Activated CD8-positive, alpha-beta memory T cell treated with anti-CD3 and anti-CD28 coated beads for 1 hour (primary cell): ENCODE data around the gene PLSCR3.
A peak's percentile ranks its signal among the peaks of the same experiment; 100 is the strongest.

ENCODE experiments used
- DNase-seq, 2 donors: peaks; one replicate each; pipeline ENCODE4 v3.0.0-alpha.2; 2020; ENCODE audit warnings: low read depth in 1 of 2; ENCODE audit errors: extremely low read depth in 1 of 2

PLSCR3 gene

GRCh38 chr17:7394452-7395191 is at the start of gene PLSCR3:
TSS of gene PLSCR3 (minus strand) at chr17:7394525. CDS start at chr17:7394110, 415 bp downstream.
- peak; percentile 29 to 77 for DNase-seq

DNA sequence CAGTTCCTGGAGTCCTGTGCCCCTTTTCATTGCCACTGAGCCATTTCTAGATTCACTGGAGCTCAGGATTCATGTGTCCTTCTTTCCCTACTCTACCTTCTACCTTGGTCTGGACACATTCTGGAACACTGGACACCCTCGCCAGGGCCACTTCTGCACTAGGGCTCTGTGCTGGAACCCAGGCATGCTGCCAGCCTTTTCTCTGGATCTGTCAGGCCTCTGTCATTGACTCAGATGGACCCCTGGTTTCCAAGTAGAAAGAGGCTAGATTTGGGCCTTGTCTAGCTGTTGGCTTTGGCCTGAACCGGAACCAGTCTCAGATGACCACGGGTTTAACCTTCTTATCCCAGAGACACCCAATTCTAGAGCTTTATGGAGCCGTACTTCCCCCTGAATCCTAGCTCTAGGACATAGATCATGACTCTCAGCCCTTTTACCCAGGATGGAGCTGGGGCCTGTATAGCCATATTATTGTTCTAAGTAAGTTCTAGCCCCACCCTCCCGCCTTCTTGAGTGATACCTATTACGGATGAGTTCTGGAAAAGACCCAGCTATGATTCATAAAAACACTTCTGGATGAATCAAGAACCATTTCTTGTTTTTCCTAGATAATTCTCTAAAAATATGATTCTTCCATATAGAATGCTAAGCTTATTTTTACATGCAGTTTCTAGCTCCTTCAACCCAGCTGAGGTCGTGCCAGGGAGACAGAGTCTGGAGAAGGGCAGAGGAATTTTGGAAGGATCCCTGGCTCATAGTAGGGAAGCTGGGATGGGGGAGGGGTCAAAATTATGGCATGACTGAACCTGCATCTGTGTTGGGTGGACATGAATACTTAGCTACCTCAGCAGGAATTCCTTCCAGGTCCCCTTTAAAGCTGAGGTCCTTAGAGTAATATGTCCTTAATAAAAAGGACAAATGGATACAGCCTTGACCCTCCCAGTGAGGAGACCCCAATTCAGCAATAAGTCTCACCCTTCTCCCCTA is 49.5 kb upstream of the PLSCR3 start:
- no peak for DNase-seq

- DNase-seq: no peak
Measured at GRCh38 chr17:7442142-7442541, 47.8 kb upstream of the PLSCR3 start.

DNA sequence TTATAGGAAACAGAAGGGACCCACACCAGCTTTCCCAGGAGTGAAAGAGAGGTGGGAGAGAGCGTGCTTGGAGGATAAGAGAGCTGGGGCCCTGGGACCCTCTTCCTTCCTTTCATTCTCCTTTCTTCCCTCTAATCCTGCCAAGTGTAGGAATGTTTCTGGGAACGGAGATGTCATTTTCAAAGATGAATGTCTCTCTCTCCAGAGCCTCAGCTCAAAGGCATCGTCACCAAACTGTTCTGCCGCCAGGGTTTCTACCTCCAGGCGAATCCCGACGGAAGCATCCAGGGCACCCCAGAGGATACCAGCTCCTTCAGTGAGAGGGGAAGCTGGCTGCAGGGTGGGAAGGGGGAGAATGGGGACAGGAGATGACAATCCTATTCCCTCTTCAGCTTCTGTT is 46.9 kb upstream of the PLSCR3 start:
- no peak for DNase-seq

DNA sequence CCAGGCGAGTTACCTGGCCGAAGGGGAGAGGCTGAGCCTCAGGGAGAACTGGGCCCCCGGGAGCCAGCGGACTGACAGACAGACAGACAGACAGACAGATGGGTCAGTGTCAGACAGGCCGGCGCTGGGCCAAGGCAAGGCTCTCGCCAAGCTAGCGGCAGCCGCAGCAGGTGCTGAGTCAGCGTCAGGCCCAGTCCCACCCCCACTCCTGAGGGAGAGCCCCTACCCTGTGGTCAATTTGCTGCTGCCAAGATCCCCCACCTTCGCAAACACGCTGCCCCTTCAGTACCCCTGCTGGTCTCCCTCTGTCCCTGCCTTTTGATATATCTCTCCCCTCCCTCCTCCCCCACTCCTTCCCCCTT is 46.5 kb upstream of the PLSCR3 start:
- DNase-seq: no peak

DNA sequence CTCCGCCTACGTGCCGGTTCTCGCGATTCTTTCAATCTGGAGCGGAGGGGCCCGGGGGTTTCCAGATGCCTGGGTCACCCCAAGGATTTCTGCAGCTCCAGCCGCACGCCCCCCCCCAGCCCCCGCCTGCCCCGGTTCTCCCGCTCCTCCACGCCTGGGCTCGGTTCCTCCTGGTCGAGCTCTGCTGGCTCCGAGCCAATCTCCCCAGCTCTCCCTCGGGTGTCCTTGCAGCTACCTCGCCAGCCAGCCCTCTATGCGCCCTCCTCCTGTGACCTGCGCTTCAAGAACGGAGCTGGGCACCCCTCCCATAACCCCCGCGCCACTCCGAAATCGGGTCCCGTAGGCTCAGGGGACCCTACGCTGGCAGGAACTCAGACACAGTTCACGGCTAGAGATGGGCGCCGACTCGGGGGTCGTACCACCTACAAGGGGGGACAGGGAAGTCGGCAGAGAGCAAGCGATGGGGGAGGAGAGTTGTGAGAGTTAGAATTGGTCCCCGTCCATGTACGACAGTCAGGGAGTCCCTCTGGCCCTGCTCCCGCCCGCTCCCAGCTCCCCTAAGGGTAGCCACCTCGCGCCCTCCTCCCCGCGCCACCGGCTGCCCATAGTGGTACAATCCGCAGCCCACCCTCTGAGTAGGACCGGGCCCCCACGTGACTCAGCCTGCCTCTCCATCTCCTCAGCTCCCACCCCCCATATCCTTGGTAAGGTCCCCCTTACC is 45.9 kb upstream of the PLSCR3 start:
- no peak for DNase-seq

DNA sequence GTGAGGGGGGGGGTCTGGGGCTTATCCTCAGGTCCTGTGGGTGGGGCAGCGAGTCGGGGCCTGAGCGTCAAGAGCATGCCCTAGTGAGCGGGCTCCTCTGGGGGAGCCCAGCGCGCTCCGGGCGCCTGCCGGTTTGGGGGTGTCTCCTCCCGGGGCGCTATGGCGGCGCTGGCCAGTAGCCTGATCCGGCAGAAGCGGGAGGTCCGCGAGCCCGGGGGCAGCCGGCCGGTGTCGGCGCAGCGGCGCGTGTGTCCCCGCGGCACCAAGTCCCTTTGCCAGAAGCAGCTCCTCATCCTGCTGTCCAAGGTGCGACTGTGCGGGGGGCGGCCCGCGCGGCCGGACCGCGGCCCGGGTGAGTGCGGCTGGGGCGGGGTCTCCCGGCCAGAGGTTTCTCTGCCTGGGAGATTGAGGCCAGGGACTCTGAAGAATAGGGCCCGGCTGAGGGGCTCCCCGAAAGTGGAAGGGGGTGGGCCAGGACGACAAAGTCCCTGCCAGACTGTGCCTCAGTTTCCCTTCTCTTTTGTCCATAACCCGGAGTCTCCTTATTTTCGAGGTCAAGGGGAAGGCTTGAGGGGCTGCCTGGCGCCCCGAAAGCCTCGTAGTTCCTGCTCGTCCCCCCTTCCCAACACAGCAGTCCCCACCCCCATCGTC is 45.3 kb upstream of the PLSCR3 start, which contains the start of gene FGF11:
FGF11 (plus strand) TSS at position 51 of the 651 bp plus-strand sequence; CDS start at position 160, 109 bp downstream.
- no peak for DNase-seq

GRCh38 chr17:7438656-7439460 is 44.5 kb upstream of the PLSCR3 start:
- DNase-seq: no peak

- DNase-seq: peak in 1 of 2 donors; percentile 43
Measured at GRCh38 chr17:7437950-7438614, 43.8 kb upstream of the PLSCR3 start.

DNA sequence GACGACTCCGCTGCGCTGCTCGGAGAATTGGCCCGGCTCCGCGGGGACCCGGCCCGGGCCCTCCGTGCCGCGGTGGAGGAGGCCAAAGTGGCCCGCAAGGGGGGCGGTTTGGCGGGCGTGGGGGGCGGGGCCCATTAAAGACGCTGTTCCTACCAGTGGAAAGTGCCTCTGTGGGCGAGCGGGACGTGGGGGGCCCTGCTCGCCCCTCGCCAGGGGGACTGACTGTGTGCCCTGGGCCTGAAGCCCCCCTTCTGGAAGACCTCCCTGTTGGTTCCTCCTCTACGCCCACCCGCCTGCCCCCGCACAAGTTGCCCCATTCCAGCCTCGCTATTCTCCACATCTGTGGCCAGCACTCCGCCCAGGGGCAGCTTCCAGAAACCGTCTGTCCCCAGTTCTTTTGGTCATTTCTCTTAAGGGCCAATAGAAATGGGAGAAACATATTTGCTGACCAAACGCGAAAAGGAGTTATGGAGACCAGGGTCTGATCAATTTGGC is 43.1 kb upstream of the PLSCR3 start:
- no peak for DNase-seq

GRCh38 chr17:7436556-7437368 is 42.4 kb upstream of the PLSCR3 start:
- DNase-seq: peak; percentile 55 to 72

GRCh38 chr17:7435676-7436555 is 41.6 kb upstream of the PLSCR3 start:
- peak in 1 of 2 donors; percentile 38 for DNase-seq

GRCh38 chr17:7432296-7432695 is 38.0 kb upstream of the PLSCR3 start:
- no peak for DNase-seq

DNA sequence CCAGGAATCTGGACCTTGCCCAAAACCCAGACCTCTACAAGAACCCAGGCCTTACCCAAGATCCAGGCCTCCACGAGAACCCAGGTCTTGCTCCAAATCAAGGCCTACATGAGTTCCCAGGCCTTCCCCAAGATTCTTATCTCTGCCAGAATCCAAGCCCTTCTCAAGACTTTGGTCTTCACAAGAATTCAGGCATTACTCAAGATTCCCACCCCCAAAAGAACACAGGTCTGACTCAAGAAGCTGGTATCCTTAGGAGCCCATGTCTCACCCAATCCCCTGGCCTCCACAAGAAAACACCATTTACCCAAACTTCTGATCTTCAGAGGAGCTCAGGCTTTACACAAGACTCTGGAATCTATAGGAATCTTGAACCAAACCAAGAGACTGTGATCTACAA is 36.9 kb upstream of the PLSCR3 start:
- no peak for DNase-seq

- DNase-seq: no peak
Measured at GRCh38 chr17:7429722-7430121, 35.4 kb upstream of the PLSCR3 start.

- no peak for DNase-seq
Measured at GRCh38 chr17:7428557-7428956, 34.2 kb upstream of the PLSCR3 start, which contains the start of gene SPEM3. TSS of gene SPEM3 (plus strand) at chr17:7428857. CDS start at chr17:7428903, 46 bp downstream.

GRCh38 chr17:7427549-7427948 is 33.2 kb upstream of the PLSCR3 start:
- DNase-seq: no peak
